Measurements from ENCODE around the gene GRIK4. TPM values are rescaled to one million over a fixed set of nuclear protein-coding genes. Genes with fewer than 3 reads are reported as not detected.

GRIK4 gene
- total and polyA plus RNA-seq, 2 of the 4 experiments (the other 2 are of a cell fraction): 0.18 to 0.38 TPM

- Histone ChIP-seq H3K14ac (replicated peaks; ENCODE audit: low read depth, low read length) (no peak overlapping the region), H4K20me1 (ENCODE audit: insufficient read depth, low read length) (no peaks in the 10 kb centered on the region), H2BK5ac (ENCODE audit: low read depth, low read length, poor library complexity, severe bottlenecking) (no peak overlapping the region), H3K9ac (ENCODE audit: low read depth, low read length) (no peak overlapping the region), H2BK20ac (ENCODE audit: low read depth, low read length) (no peak overlapping the region), H3K27me3 (ENCODE audit: control insufficient read depth, insufficient read depth, low read length) (no peaks in the 10 kb centered on the region; the same call in 1 of the 2 replicates), H4K8ac (ENCODE audit: low read depth in 2 of 2, low read length in 2 of 2) (no peak overlapping the region), H3K4me3 (ENCODE audit: insufficient read depth, low read depth, low read length) (no peak overlapping the region), H2AFZ (replicated peaks; ENCODE audit: low read length, poor library complexity) (no peak overlapping the region), H3K56ac (ENCODE audit: extremely low read depth, insufficient read depth, low read length) (no peak overlapping the region), H3K4ac (ENCODE audit: low read depth, low read length) (no peak overlapping the region), H3K23ac (ENCODE audit: low read depth, low read length) (no peak overlapping the region), H3K79me1 (ENCODE audit: low read depth in 1 of 2, low read length in 2 of 2) (no peaks in the 10 kb centered on the region), H2BK15ac (ENCODE audit: low read depth, low read length) (no peak overlapping the region), H4K5ac (ENCODE audit: low read depth, low read length) (no peak overlapping the region), H3K4me1 (ENCODE audit: control insufficient read depth, insufficient read depth, low read length) (peaks cover 8% of the 10 kb centered on the region; the same call in 1 of the 2 replicates), H3K9me1 (ENCODE audit: insufficient read depth, low read length) (no peaks in the 10 kb centered on the region), H4K91ac (ENCODE audit: insufficient read depth, low read depth, low read length) (no peak overlapping the region), H3K9me3 (ENCODE audit: control insufficient read depth, insufficient read depth, low read length) (no peaks in the 10 kb centered on the region), H3K4me2 (ENCODE audit: low read depth, low read length) (no peak overlapping the region), H3K18ac (ENCODE audit: low read depth, low read length) (no peak overlapping the region), H3K36me3 (ENCODE audit: control insufficient read depth, insufficient read depth, low read length) (no peaks in the 10 kb centered on the region), H2BK120ac (ENCODE audit: low read depth, low read length) (no peak overlapping the region), H2AK9ac (replicated peaks; ENCODE audit: low read depth, low read length, poor library complexity) (no peak overlapping the region), H3K27ac (ENCODE audit: insufficient read depth, low read length) (no peak overlapping the region), H2AK5ac (ENCODE audit: low read depth, low read length) (no peak overlapping the region)
- intact Hi-C loops (cut with micrococcal nuclease) (loop anchor here (10.0 kb wide), 1 partner anchor 198 kb away; no protein-coding TSS in a partner anchor), dilution Hi-C loops (cut with HindIII; ENCODE audit: low sequenced_read_pairs, unreplicated experiment) (no loop called here), in situ Hi-C loops (cut with MboI; ENCODE audit: low sequenced_read_pairs) (no loop called here)
- no peak for TF ChIP-seq CHD1 (IDR thresholded peaks at IDR 0.05; ENCODE audit: low read depth, low read length)
- TF ChIP-seq, protein P1, sequence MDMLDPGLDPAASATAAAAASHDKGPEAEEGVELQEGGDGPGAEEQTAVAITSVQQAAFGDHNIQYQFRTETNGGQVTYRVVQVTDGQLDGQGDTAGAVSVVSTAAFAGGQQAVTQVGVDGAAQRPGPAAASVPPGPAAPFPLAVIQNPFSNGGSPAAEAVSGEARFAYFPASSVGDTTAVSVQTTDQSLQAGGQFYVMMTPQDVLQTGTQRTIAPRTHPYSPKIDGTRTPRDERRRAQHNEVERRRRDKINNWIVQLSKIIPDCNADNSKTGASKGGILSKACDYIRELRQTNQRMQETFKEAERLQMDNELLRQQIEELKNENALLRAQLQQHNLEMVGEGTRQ (IDR thresholded peaks at IDR 0.05; ENCODE audit: low read depth, low read length): no peak
- no peak for TF ChIP-seq ELK1 (IDR thresholded peaks at IDR 0.05; ENCODE audit: borderline replicate concordance, low read depth, low read length)
- TF ChIP-seq NFE2L2 (IDR thresholded peaks at IDR 0.05; ENCODE audit: low read depth, low read length): no peak
- BruUV-seq (replicated peaks): no TSS peak
- CTCF ChIA-PET: no interaction called here
- no peak for ATAC-seq (ENCODE audit: low read depth)
- POLR2A ChIA-PET (ENCODE audit: unreplicated experiment): no interaction called here
- no peak for DNase-seq
- WGBS, 2 experiments (ENCODE audit: extremely low coverage in 2 of 2, insufficient read length in 1 of 2): 84% methylated on average over 10 of the region's 18 CpGs; no CpG with 5 or more reads in 1 of the 2 experiments
These were observed 94.9 kb downstream of the GRIK4 start for GRCh38 chr11:120606211-120607010.
